ENCODE data around the gene NOL9.

Gene NOL9

GRCh38 chr1:6513320-6513801 lies 41.0 kb downstream of the NOL9 start:
- Histone ChIP-seq H3K4me3 (ENCODE audit: low read length) (no peak overlapping the region), H3K27ac (ENCODE audit: low read depth, low read length) (no peak overlapping the region), H3K4me1 (ENCODE audit: insufficient read depth, low read length) (no peaks in the 10 kb centered on the region), H3K27me3 (ENCODE audit: insufficient read depth, low read length) (no peaks in the 10 kb centered on the region), H3K9me3 (ENCODE audit: insufficient read depth, low read depth, low read length) (no peaks in the 10 kb centered on the region), H3K36me3 (ENCODE audit: insufficient read depth, low read length) (no peaks in the 10 kb centered on the region), H3K9ac (ENCODE audit: low read depth, low read length) (no peak overlapping the region)
- WGBS = 86% methylated on average over 9 of the region's 9 CpGs

DNA sequence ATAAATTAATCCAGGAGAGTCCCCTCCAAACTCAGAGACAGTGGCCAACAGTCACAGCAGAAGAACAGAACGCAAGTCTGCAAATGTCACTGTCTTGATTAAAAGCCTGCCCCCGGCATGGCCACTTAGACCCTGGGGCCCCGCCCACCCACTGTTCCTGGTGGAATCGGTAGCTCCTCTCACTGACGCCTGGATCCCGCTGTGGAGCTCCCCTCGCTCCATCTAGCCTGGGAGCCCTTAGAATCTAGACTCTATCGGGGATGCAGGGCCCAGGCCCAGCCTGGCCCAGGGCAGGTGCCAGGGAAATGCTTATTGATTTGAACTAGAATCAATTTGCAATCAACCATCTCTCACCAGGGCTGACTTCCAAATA lies 41.4 kb downstream of the NOL9 start:
- no peaks in the 10 kb centered on the region for H3K36me3 ChIP-seq (ENCODE audit: insufficient read depth, low read length)
- no peak overlapping the region for H3K27ac ChIP-seq (ENCODE audit: low read depth, low read length)
- no peaks in the 10 kb centered on the region for H3K9me3 ChIP-seq (ENCODE audit: insufficient read depth, low read depth, low read length)
- H3K4me3 ChIP-seq (ENCODE audit: low read length) = no peak overlapping the region
- H3K4me1 ChIP-seq (ENCODE audit: insufficient read depth, low read length) = no peaks in the 10 kb centered on the region
- no peaks in the 10 kb centered on the region for H3K27me3 ChIP-seq (ENCODE audit: insufficient read depth, low read length)
- H3K9ac ChIP-seq (ENCODE audit: low read depth, low read length) = no peak overlapping the region
- 92% methylated on average over 8 of the region's 8 CpGs for WGBS

DNA sequence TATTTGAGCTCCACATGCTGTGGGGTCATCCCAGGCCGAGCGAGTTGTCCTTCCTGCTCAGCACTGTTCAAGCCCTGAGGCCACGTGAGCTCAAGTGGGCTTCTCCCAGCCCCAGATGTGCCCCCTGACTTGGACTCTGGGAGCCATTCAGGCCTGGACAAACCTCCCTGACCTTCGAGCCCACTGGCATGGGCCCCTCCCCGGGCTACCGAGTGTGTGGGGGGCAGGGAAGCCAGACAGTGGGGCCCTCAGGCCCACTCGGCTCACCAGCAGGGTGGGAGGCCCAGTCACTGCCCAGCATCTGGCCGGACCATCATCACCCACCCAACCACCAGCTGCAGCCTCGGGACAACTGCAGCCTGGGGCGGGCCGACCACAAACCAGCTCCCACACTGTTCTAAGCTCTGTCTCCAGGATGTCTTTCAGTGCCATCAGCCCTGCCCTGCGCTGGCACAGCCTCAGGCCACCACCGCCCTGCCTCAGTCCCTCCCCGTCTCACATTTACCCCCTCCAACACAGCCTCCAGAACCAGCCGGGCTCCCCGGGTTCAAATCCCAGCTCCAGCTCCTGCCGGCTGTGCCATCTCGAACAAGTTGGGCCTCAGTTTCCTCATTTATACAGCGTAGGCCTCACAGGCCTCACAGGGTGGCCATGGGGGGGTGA lies 41.9 kb downstream of the NOL9 start:
- Histone ChIP-seq H3K9ac (ENCODE audit: low read depth, low read length) (no peak overlapping the region), H3K9me3 (ENCODE audit: insufficient read depth, low read depth, low read length) (no peaks in the 10 kb centered on the region), H3K4me3 (ENCODE audit: low read length) (no peak overlapping the region), H3K4me1 (ENCODE audit: insufficient read depth, low read length) (no peaks in the 10 kb centered on the region), H3K27me3 (ENCODE audit: insufficient read depth, low read length) (no peaks in the 10 kb centered on the region), H3K36me3 (ENCODE audit: insufficient read depth, low read length) (no peaks in the 10 kb centered on the region), H3K27ac (ENCODE audit: low read depth, low read length) (no peak overlapping the region)
- WGBS = 92% methylated on average over 19 of the region's 19 CpGs

GRCh38 chr1:6511561-6512244 lies 42.6 kb downstream of the NOL9 start:
- Histone ChIP-seq H3K27me3 (ENCODE audit: insufficient read depth, low read length) (no peaks in the 10 kb centered on the region), H3K27ac (ENCODE audit: low read depth, low read length) (no peak overlapping the region), H3K4me1 (ENCODE audit: insufficient read depth, low read length) (no peaks in the 10 kb centered on the region), H3K36me3 (ENCODE audit: insufficient read depth, low read length) (no peaks in the 10 kb centered on the region), H3K4me3 (ENCODE audit: low read length) (no peak overlapping the region), H3K9me3 (ENCODE audit: insufficient read depth, low read depth, low read length) (no peaks in the 10 kb centered on the region), H3K9ac (ENCODE audit: low read depth, low read length) (no peak overlapping the region)
- 89% methylated on average over 16 of the region's 16 CpGs for WGBS

- H3K4me1 ChIP-seq (ENCODE audit: insufficient read depth, low read length) = no peaks in the 10 kb centered on the region
- H3K9ac ChIP-seq (ENCODE audit: low read depth, low read length) = no peak overlapping the region
- no peaks in the 10 kb centered on the region for H3K27me3 ChIP-seq (ENCODE audit: insufficient read depth, low read length)
- H3K4me3 ChIP-seq (ENCODE audit: low read length) = no peak overlapping the region
- H3K36me3 ChIP-seq (ENCODE audit: insufficient read depth, low read length) = no peaks in the 10 kb centered on the region
- no peak overlapping the region for H3K27ac ChIP-seq (ENCODE audit: low read depth, low read length)
- no peaks in the 10 kb centered on the region for H3K9me3 ChIP-seq (ENCODE audit: insufficient read depth, low read depth, low read length)
- 94% methylated on average over 6 of the region's 6 CpGs for WGBS
Measured at GRCh38 chr1:6511056-6511455, 43.3 kb downstream of the NOL9 start.

GRCh38 chr1:6510493-6510892 lies 43.8 kb downstream of the NOL9 start:
- Histone ChIP-seq H3K4me1 (ENCODE audit: insufficient read depth, low read length) (no peaks in the 10 kb centered on the region), H3K36me3 (ENCODE audit: insufficient read depth, low read length) (no peaks in the 10 kb centered on the region), H3K27ac (ENCODE audit: low read depth, low read length) (no peak overlapping the region), H3K27me3 (ENCODE audit: insufficient read depth, low read length) (no peaks in the 10 kb centered on the region), H3K9me3 (ENCODE audit: insufficient read depth, low read depth, low read length) (no peaks in the 10 kb centered on the region), H3K4me3 (ENCODE audit: low read length) (no peak overlapping the region), H3K9ac (ENCODE audit: low read depth, low read length) (no peak overlapping the region)
- 89% methylated on average over 6 of the region's 6 CpGs for WGBS

DNA sequence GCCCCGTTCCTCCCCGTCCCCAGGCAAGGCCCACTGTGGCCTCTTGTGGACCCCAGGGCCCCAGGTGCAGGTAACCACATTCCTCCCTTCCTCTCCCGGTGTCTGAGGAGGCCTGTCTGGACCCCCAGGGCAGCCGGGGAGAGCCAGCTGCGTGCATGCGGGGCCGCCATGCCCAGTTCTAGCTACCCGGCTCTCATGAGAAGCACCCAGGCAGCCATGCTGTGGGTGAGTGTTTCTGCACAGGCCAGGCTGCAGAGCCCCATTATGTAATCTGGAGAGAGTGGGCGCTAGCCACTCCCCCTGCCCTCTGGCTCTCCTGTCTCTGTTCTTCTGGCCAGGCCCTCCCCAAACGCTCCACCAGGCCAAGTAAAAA lies 44.4 kb downstream of the NOL9 start:
- WGBS = 89% methylated on average over 10 of the region's 10 CpGs
- Histone ChIP-seq H3K4me1 (ENCODE audit: insufficient read depth, low read length) (no peaks in the 10 kb centered on the region), H3K9me3 (ENCODE audit: insufficient read depth, low read depth, low read length) (no peaks in the 10 kb centered on the region), H3K27ac (ENCODE audit: low read depth, low read length) (no peak overlapping the region), H3K27me3 (ENCODE audit: insufficient read depth, low read length) (no peaks in the 10 kb centered on the region), H3K4me3 (ENCODE audit: low read length) (no peak overlapping the region), H3K36me3 (ENCODE audit: insufficient read depth, low read length) (no peaks in the 10 kb centered on the region), H3K9ac (ENCODE audit: low read depth, low read length) (no peak overlapping the region)

DNA sequence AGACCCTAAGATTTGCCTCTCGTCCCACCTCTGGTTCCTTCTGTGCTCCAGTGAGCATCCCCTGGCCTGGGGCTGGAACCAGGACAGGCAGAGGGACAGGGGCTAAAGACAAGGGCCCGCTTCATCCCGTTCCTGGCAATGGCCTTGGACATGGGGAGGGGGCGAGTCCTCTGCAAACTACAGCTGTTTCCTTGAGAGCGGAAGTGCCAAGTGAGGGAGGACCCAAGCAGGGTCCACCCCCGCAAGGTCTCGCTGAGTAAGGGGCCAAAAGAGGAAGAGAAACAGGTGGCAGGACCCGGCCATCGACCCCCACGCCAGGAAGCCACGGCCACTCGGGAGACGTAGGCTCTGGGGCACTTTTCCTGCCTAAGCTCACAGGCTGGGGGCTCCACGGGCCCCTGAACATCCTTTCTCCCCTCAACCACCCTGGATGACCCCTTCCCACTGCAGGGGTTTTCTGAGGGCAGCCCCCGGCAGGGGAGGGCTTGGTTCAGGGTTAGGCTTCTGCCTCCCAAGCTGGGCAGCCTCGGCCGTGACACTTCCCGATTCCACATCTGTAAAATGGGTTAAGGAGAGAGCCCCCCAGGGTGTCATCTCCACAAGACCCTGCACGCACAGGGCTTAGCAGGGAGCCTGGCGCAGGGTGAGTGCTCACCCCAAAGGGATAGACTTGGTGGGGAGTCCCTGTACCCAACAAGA lies 44.9 kb downstream of the NOL9 start:
- Histone ChIP-seq H3K27me3 (ENCODE audit: insufficient read depth, low read length) (no peaks in the 10 kb centered on the region), H3K9me3 (ENCODE audit: insufficient read depth, low read depth, low read length) (no peaks in the 10 kb centered on the region), H3K4me3 (ENCODE audit: low read length) (no peak overlapping the region), H3K4me1 (ENCODE audit: insufficient read depth, low read length) (no peaks in the 10 kb centered on the region), H3K27ac (ENCODE audit: low read depth, low read length) (no peak overlapping the region), H3K36me3 (ENCODE audit: insufficient read depth, low read length) (no peaks in the 10 kb centered on the region), H3K9ac (ENCODE audit: low read depth, low read length) (no peak overlapping the region)
- 88% methylated on average over 20 of the region's 20 CpGs for WGBS

DNA sequence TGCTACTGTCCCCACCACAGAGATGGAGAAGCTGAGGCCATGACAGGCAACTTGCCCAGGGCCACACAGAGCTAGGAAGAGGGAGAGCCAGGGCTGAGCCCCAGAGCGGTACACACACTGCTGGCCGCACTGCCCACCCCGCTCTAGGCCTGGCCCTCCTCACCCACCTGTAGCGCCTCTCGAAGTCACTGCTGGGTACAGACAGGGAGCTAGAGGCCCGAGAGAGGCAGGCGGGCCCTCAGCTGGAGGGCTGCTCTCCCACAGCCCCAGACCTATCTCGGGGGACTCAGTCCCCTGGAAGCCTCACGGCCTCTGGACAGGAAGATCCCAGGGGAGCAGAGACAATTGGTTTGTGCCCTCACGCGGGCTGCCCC lies 45.5 kb downstream of the NOL9 start:
- 94% methylated on average over 11 of the region's 11 CpGs for WGBS
- no peak overlapping the region for H3K9ac ChIP-seq (ENCODE audit: low read depth, low read length)
- no peak overlapping the region for H3K27ac ChIP-seq (ENCODE audit: low read depth, low read length)

GRCh38 chr1:6508154-6508815 lies 46.0 kb downstream of the NOL9 start:
- no peak overlapping the region for H3K27ac ChIP-seq (ENCODE audit: low read depth, low read length)
- H3K36me3 ChIP-seq (ENCODE audit: insufficient read depth, low read length) = no peaks in the 10 kb centered on the region
- WGBS = 87% methylated on average over 18 of the region's 18 CpGs
- no peaks in the 10 kb centered on the region for H3K9me3 ChIP-seq (ENCODE audit: insufficient read depth, low read depth, low read length)
- H3K4me3 ChIP-seq (ENCODE audit: low read length) = no peak overlapping the region
- H3K9ac ChIP-seq (ENCODE audit: low read depth, low read length) = no peak overlapping the region
- H3K27me3 ChIP-seq (ENCODE audit: insufficient read depth, low read length) = no peaks in the 10 kb centered on the region
- no peaks in the 10 kb centered on the region for H3K4me1 ChIP-seq (ENCODE audit: insufficient read depth, low read length)

More for the DNA sequence above, 45.5 kb downstream of the NOL9 start:
- Histone ChIP-seq H3K4me1 (ENCODE audit: insufficient read depth, low read length) (no peaks in the 10 kb centered on the region), H3K36me3 (ENCODE audit: insufficient read depth, low read length) (no peaks in the 10 kb centered on the region), H3K4me3 (ENCODE audit: low read length) (no peak overlapping the region), H3K27me3 (ENCODE audit: insufficient read depth, low read length) (no peaks in the 10 kb centered on the region), H3K9me3 (ENCODE audit: insufficient read depth, low read depth, low read length) (no peaks in the 10 kb centered on the region)

- no peak overlapping the region for H3K4me3 ChIP-seq (ENCODE audit: low read length)
- H3K9ac ChIP-seq (ENCODE audit: low read depth, low read length) = no peak overlapping the region
- H3K27ac ChIP-seq (ENCODE audit: low read depth, low read length) = no peak overlapping the region
- no peaks in the 10 kb centered on the region for H3K4me1 ChIP-seq (ENCODE audit: insufficient read depth, low read length)
- H3K9me3 ChIP-seq (ENCODE audit: insufficient read depth, low read depth, low read length) = no peaks in the 10 kb centered on the region
- H3K36me3 ChIP-seq (ENCODE audit: insufficient read depth, low read length) = no peaks in the 10 kb centered on the region
- H3K27me3 ChIP-seq (ENCODE audit: insufficient read depth, low read length) = no peaks in the 10 kb centered on the region
- WGBS = 93% methylated on average over 12 of the region's 12 CpGs
Measured at GRCh38 chr1:6507461-6507911, 46.8 kb downstream of the NOL9 start.
